AG09309 (cell line): ENCODE data around the gene NTPCR.
A peak's percentile ranks its signal among the peaks of the same experiment; 100 is the strongest.
"Not testable (repeated sequence)": the region's sequence is repeated elsewhere in the genome, so short reads cannot be mapped to it uniquely, and the experiment has no call there.

Experiments
- DNase-seq: peaks from one replicate; pipeline ENCODE4 v3.0.0-alpha.2; 2010; ENCODE audit warnings: low read depth
- H3K4me3 ChIP-seq: 2 replicates; pipeline ENCODE4 v1.5.1; 2011; ENCODE audit warnings: mild to moderate bottlenecking, low read depth, low read length, moderate library complexity; ENCODE audit not compliant: control insufficient read depth
- CTCF ChIP-seq: IDR thresholded peaks from 2 replicates; pipeline ENCODE4 v1.5.1; 2011; ENCODE audit warnings: mild to moderate bottlenecking, low read depth, low read length, inconsistent platforms; ENCODE audit not compliant: insufficient read depth, control insufficient read depth; ENCODE audit errors: missing control alignments

The NTPCR gene

GRCh38 chr1:232998138-232998537 is 47.7 kb downstream of the NTPCR start:
- TF ChIP-seq CTCF, result no peak
- DNase-seq, result no peak
- no peak overlapping the region for H3K4me3 ChIP-seq

GRCh38 chr1:232998646-232999045 is 48.2 kb downstream of the NTPCR start:
- H3K4me3 ChIP-seq, result no peak overlapping the region
- no peak for DNase-seq
- no peak for TF ChIP-seq CTCF

- no peak overlapping the region for H3K4me3 ChIP-seq
- TF ChIP-seq CTCF, result no peak
- no peak for DNase-seq
Measured at GRCh38 chr1:232999956-233000625, 49.7 kb downstream of the NTPCR start.

GRCh38 chr1:233003638-233004037 is 53.2 kb downstream of the NTPCR start:
- H3K4me3 ChIP-seq, DNase-seq: not testable (repeated sequence)

GRCh38 chr1:233004451-233004850 is 54.0 kb downstream of the NTPCR start:
- no peak overlapping the region for H3K4me3 ChIP-seq
- DNase-seq, result no peak
- TF ChIP-seq CTCF, result no peak

- no peak overlapping the region for H3K4me3 ChIP-seq
- DNase-seq, result no peak
Measured at GRCh38 chr1:233005156-233005555, 54.7 kb downstream of the NTPCR start.

GRCh38 chr1:233005703-233006102 is 55.3 kb downstream of the NTPCR start:
- no peak overlapping the region for H3K4me3 ChIP-seq
- peak; percentile 34 for DNase-seq
- TF ChIP-seq CTCF, result no peak

More at GRCh38 chr1:233005156-233005555, 54.7 kb downstream of the NTPCR start:
- TF ChIP-seq CTCF, result no peak
